ENCODE data around the gene ARHGAP15.

GRCh38 chr2:143762176-143762928 lies 633.1 kb downstream of the ARHGAP15 start:
- TF ChIP-seq POLR2AphosphoS5 (IDR thresholded peaks at IDR 0.05; ENCODE audit: borderline replicate concordance, low read depth, low read length), result no peak
- no peak for TF ChIP-seq EZH2 (IDR thresholded peaks at IDR 0.05)
